Measurements from ENCODE around the gene IPP. TPM values are rescaled to one million over a fixed set of nuclear protein-coding genes. Genes with fewer than 3 reads are reported as not detected.
"Not testable (repeated sequence)": the region's sequence is repeated elsewhere in the genome, so short reads cannot be mapped to it uniquely, and the experiment has no call there.

IPP gene
- total RNA-seq, 1 donor from 2014 or later = 20.9 TPM

DNA sequence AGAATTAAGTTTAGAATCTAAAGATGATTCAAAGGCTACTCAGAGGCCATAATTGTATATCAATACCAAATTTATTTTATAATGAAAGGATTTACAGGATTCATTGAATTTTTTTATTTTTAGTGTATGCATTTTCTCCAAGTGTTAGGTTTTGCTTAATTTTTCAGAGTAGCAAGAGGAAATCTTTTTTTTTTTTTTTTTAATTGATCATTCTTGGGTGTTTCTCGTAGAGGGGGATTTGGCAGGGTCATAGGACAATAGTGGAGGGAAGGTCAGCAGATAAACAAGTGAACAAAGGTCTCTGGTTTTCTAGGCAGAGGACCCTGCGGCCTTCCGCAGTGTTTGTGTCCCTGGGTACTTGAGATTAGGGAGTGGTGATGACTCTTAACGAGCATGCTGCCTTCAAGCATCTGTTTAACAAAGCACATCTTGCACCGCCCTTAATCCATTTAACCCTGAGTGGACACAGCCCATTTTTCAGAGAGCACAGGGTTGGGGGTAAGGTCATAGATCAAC is 10.8 kb downstream of the IPP start:
- DNase-seq (ENCODE audit: low spot score) = not testable (repeated sequence)

- DNase-seq (ENCODE audit: low spot score) = no peak
Observed at GRCh38 chr1:45739137-45739536, 11.3 kb downstream of the IPP start.

DNA sequence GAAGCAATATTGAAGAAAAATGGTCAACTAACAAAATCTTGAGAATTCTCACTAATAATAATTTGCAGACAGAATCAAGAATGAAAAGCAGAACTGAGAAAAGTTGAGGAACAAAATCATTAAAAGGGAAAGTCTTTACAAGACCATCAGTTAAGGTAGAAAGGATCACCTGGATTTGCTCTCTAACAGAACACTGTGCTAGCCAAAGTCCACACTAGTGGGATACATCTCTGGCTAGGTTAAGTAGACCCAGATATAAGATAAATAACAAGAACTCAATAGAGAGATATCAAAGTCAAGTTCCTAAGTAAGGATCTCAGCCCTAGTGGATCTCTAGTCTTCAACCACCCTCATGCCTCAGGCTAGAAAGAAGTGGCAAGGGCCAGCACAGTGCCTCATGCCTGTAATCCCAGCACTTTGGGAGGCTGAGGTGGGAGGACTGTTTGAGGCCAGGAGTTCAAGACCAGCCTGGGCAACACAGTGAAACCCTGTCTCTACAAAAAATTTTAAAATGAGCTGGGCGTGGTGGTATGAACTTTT is 19.6 kb downstream of the IPP start:
- DNase-seq (ENCODE audit: low spot score) = no peak

GRCh38 chr1:45730075-45730779 is 20.2 kb downstream of the IPP start:
- no peak for DNase-seq (ENCODE audit: low spot score)

GRCh38 chr1:45726007-45726406 is 24.4 kb downstream of the IPP start:
- DNase-seq (ENCODE audit: low spot score) = not testable (repeated sequence)

GRCh38 chr1:45723248-45723930 is 27.1 kb downstream of the IPP start:
- no peak for DNase-seq (ENCODE audit: low spot score)

GRCh38 chr1:45722809-45723208 is 27.6 kb downstream of the IPP start:
- no peak for DNase-seq (ENCODE audit: low spot score)

DNA sequence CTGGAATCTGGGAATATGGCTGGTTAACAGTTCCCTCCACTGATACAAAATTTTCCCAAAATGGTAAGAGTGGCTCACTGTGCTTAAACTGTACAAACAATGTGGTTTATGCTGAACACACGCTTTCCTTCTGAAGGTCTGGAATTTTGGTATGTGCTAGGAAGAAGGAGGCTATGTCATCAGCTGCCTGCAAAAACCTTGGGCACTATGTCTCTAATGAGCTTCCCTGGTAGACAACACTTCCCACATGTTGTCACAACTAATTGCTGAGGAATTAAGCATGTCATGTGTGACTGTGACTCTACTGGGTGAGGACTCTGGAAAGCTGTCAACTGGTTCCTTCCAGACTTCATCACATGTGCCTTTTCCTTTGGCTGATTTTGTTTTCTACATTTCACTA is 29.2 kb downstream of the IPP start:
- DNase-seq (ENCODE audit: low spot score) = no peak

DNA sequence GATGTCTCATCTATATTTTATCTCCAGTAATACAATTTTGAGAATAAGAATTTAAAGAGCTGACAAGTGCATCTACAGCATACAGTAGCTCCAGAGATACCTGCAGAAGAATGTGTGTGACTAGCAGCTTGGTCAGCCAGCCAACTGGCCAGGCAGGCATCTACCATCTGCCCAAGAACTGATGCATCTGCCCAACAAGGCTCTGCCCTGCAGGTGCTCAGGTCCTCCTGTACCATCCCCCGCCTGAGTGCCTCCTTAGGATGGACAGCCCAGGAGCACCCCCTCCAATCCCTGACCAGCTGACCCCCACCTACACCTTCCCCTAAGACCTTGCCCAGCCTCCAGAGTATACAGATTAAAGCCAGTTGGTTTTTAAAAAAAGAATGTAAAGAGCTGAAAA is 32.2 kb downstream of the IPP start:
- no peak for DNase-seq (ENCODE audit: low spot score)

GRCh38 chr1:45717386-45717785 is 33.1 kb downstream of the IPP start:
- not testable (repeated sequence) for DNase-seq (ENCODE audit: low spot score)

DNA sequence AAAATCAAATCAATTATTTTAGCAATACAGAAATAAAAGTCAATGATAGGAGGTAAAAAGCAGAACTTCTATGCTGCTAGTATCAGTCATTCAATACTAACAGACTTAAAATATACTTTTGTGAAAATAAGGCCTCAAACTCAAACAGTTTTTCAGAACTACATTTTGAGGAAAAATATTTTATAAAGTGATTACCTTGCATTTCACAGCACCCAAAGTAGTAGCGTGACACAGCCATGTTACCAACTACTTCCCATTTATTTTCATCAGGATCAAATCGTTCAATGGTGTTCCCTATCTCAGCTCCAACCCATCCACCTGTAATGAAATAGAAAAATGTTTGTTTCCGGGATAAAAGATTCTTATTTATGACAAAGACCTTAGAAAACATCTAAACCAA is 33.8 kb downstream of the IPP start:
- DNase-seq (ENCODE audit: low spot score) = no peak

DNA sequence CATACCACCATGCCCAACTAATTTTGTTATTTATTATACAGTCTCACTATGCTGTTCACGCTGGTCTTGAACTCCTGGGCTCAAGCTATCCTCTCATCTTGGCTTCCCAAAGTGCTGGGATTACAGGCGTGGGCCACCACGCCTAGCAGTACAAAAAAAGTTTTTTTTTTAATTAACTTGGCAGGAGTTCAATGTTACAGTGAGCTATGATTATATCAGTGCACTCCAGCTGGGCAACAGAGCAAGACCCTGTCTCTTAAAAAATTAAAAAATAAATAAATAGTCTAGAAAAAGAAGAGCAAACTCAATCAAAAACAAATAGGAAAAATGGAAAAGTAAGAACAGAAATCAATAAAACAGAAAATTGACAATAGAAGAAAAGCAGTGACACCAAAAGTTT is 36.7 kb downstream of the IPP start:
- DNase-seq (ENCODE audit: low spot score) = no peak

DNA sequence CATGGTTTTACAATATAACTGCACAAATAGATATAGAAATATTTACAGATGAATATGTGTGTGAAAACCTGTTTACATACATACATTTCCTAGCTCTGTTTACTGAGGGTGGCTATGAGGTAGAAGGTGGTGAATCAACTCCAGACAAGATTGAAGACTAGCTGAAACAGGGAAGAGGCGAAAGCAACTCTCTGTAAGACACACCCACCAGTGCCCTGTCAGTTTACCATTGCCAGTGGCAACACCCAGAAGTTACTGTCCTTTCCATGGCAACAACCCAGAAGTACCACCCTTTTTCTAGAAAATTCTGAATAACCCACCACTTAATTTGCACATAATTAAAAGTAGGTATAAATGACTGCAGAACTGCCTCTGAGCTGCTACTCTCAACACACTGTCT is 45.8 kb downstream of the IPP start:
- no peak for DNase-seq (ENCODE audit: low spot score)

DNA sequence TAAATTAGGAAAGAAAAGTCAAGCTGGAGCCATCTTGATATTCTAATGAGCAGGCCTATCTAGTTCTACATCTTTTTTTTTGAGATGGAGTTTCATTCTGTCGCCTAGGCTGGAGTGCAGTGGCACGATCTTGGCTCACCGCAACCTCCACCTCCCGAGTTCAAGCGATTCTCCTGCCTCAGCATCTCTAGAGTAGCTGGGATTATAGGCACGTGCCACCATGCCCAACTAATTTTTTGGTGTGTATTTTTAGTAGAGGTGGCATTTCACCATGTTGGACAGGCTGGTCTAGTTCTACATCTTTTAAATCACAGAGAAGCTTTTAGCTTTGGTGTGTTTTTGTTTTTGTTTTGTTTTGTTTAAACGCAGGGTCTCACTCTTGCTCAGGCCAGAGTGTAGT is 55.6 kb downstream of the IPP start:
- DNase-seq (ENCODE audit: low spot score) = no peak

DNA sequence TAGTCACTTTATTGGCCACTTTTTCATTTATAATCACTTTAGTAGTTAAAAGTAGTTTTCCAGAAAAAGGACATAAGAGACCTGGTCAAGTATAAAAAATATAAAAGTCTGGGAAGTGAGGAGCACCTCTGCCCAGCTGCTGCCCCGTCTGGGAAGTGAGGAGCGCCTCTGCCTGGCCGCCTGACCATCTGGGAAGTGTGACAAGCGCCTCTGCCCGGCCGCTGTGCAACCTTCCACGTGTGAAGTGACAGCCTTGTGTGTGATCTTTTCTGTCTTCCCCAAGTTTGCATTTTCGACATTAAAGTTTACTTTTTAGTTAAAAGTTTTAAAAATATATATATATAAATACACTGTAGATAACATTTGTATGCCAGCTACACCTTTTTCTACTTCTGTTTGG is 56.6 kb downstream of the IPP start:
- not testable (repeated sequence) for DNase-seq (ENCODE audit: low spot score)

GRCh38 chr1:45687754-45688740 is 62.4 kb downstream of the IPP start, which contains the start of gene TMEM69:
TSS of gene TMEM69 (plus strand) at chr1:45688181. CDS start at chr1:45691069, 2,888 bp downstream.
- peak; percentile 85 for DNase-seq (ENCODE audit: low spot score)

DNA sequence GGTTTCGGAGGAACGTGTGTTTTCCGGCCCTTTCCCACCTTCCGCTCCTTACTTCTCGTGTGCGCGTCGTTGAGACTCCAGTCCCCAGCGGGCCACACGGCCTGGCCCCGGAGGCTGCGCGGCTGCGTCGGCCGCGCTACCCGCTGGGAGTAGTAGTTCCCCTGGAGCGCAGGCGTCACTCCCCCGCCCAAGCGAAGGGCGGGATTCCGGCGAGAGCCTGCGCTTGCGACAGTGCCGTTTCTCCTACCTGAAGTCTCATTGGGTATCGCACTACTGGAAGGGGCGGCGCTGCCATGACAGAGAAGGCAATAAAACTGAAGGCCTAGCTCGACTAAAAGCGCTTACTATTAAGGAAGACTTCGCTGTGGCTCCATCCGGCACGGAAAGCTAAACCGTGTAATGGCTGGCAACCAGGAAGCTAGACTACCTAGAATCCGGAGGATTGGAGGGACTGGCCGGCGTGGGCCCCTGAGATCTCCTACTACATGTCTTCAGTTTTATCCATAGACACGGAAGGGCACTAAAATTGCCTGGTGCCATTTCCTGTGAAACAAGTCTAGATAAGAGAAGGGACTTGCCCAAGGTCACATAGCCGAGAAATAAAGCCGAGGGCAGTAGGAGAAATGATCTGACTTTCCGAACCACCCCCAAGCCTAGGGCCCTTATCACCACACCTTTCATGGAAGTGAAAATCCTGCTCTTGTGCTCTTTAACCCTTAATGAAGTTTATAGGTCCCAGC is 63.3 kb downstream of the IPP start:
- DNase-seq (ENCODE audit: low spot score) = peak; percentile 98

GRCh38 chr1:45686288-45687013 is 64.0 kb downstream of the IPP start, which contains the start of gene GPBP1L1:
TSS of gene GPBP1L1 (minus strand) at chr1:45686533. CDS start at chr1:45659087, 27,446 bp downstream.
- DNase-seq (ENCODE audit: low spot score) = peak; percentile 98

GRCh38 chr1:45686015-45686287 is 64.5 kb downstream of the IPP start:
- peak; percentile 73 for DNase-seq (ENCODE audit: low spot score)

DNA sequence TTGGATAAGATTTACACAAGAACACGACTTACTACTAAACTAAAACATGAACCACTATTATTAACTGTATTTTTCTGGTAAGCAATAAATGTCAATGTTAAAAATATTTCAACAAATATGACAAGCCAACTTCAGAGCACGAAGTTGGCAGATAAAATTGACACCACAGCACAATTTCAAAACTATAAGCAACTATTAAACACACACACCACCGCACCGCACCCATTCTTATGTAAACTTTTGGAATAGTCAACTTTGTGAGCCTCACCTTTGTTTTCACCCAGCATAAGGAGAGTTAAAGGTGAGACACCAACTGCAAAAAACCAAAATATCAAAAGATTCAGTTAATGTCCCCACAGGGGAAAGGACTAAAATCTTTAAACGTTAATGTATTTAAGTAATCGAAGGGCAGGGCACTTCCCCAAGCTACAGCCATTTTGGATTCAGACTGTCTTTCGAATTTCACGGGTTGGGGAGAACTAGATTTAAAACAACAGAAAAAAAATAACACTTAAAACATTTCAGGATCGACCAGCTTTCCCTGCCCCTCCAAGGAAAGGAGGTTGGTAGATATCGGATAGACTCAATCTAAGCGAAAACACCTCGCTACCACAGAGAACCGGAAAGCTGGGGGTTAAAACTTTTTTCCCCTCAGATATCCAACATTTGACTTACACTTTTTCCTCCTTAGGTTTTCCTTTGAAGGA is 65.0 kb downstream of the IPP start:
- no peak for DNase-seq (ENCODE audit: low spot score)

Measured in mucosa of gallbladder (tissue), 1 donor.